Activated CD8-positive, alpha-beta memory T cell treated with anti-CD3 and anti-CD28 coated beads for 1 hour (primary cell): Measurements from ENCODE around the gene CHCHD4.

ENCODE experiments used
- DNase-seq, 2 donors: peaks; one replicate each; pipeline ENCODE4 v3.0.0-alpha.2; 2020; ENCODE audit warnings: low read depth in 1 of 2; ENCODE audit errors: extremely low read depth in 1 of 2

Gene CHCHD4

GRCh38 chr3:14138109-14138877, 13.6 kb upstream of the CHCHD4 start:
- DNase-seq: no peak

GRCh38 chr3:14137445-14137844, 12.8 kb upstream of the CHCHD4 start:
- no peak for DNase-seq

GRCh38 chr3:14137004-14137403, 12.3 kb upstream of the CHCHD4 start:
- DNase-seq: no peak

- no peak for DNase-seq
Measured at GRCh38 chr3:14135581-14135980, 10.9 kb upstream of the CHCHD4 start.

- DNase-seq: no peak
Measured at GRCh38 chr3:14134291-14134690, 9.6 kb upstream of the CHCHD4 start.

GRCh38 chr3:14133876-14134275, 9.2 kb upstream of the CHCHD4 start:
- no peak for DNase-seq

- DNase-seq: no peak
Measured at GRCh38 chr3:14133188-14133800, 8.6 kb upstream of the CHCHD4 start.

- DNase-seq: no peak
Measured at GRCh38 chr3:14132689-14133088, 8.0 kb upstream of the CHCHD4 start.

GRCh38 chr3:14132120-14132519, 7.5 kb upstream of the CHCHD4 start:
- DNase-seq: no peak

- DNase-seq: no peak
Measured at GRCh38 chr3:14131134-14131533, 6.5 kb upstream of the CHCHD4 start.

GRCh38 chr3:14130707-14131106, 6.0 kb upstream of the CHCHD4 start:
- no peak for DNase-seq

GRCh38 chr3:14130230-14130629, 5.6 kb upstream of the CHCHD4 start:
- DNase-seq: no peak

GRCh38 chr3:14129296-14129695, 4.6 kb upstream of the CHCHD4 start:
- DNase-seq: no peak

- DNase-seq: no peak
Measured at GRCh38 chr3:14128724-14129123, 4.1 kb upstream of the CHCHD4 start.

- no peak for DNase-seq
Measured at GRCh38 chr3:14127516-14128161, 3.0 kb upstream of the CHCHD4 start.

- DNase-seq: no peak
Measured at GRCh38 chr3:14126887-14127505, 2.3 kb upstream of the CHCHD4 start.

GRCh38 chr3:14126017-14126886, 1.6 kb upstream of the CHCHD4 start:
- no peak for DNase-seq

GRCh38 chr3:14125193-14126016, 735 bp upstream of the CHCHD4 start:
- DNase-seq: peak in 1 of 2 donors; percentile 38

GRCh38 chr3:14124223-14124614, 451 bp downstream of the CHCHD4 start:
- DNase-seq: peak in 1 of 2 donors; percentile 28
